Peyer's patch (tissue), 4 donors: ENCODE results near the gene STX18.

Source experiments
- CTCF ChIP-seq, 6 experiments: fragments of 450-650 bp in 4 of 6; fragments of 200-600 bp in 2 of 6; sonication (generic) in 1 of 6; IDR thresholded peaks; one replicate each; pipeline ENCODE4 v1.5.1; 2017 to 2019; ENCODE audit warnings: antibody characterized with exemption in 6 of 6, mild to moderate bottlenecking in 3 of 6, moderate library complexity in 1 of 6
- POLR2A ChIP-seq, 2 donors: fragments of 450-650 bp; IDR thresholded peaks; one replicate each; pipeline ENCODE4 v1.5.1; 2017; ENCODE audit warnings: antibody characterized with exemption in 2 of 2, mild to moderate bottlenecking in 2 of 2, moderate library complexity in 2 of 2

DNA sequence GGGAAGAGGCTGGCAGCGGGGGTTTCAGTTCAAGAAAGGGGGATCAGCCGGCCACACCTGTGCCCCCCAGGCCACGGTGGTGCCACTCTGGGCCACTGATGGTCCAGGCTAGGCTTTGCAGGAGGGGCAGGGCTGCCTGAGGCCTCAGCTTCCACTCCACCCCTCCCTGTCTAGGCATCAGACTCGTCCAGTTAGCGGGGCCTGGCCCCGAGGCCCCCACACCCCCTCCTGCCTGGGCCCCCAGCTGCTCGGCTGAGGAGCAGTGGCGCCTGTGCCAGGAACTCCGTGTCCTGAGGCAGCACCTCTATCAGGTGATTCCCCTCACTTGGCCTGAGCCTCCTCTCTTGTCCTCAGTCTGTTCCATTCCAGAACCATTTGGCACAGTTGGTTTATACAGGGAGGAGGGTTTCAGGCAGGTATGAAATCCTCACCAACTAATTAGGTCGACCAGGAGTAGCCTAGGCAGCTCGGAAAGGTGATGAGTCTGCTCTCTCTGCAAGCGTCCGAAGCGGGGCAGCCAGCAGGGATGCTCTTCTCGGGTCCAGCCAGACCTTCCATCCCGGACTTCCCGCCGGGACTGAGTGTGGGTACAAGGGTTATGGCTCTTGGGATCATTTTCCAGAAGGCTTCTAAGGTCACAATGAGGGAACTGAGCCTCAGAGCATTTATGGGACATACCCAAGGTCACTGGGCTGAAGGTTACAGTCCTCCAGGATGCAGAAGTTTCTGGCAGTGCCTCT, 152.8 kb downstream of the STX18 start:
- no peak for TF ChIP-seq CTCF (IDR thresholded peaks at IDR 0.05)
- TF ChIP-seq POLR2A (IDR thresholded peaks at IDR 0.05) = no peak
